HepG2 (cell line): ENCODE measurements around the gene WBP2NL. TPM values are rescaled to one million over a fixed set of nuclear protein-coding genes. Genes with fewer than 3 reads are reported as not detected.
A peak's percentile ranks its signal among the peaks of the same experiment; 100 is the strongest.

ENCODE experiments used
- ATAC-seq: fragments of 200-7000 bp; cut with Tn5 transposase; 3 replicates; pipeline ENCODE4 v1.9.1; 2020; ENCODE audit warnings: mild to moderate bottlenecking, moderate library complexity
- BruUV-seq: library from RNA; stranded (reverse); fragments of 400-500 nt; replicated peaks from 2 replicates; lab custom pipeline; 2021; lab: Mats Ljungman, UMichigan
- CTCF ChIA-PET: fragments of 300-600 bp; formaldehyde crosslinking; extraction: SDS; loops from one replicate; lab custom pipeline; 2021; ENCODE audit warnings: low total read pairs, inconsistent platforms, low intra/inter-chr PET ratio; lab: Yijun Ruan, JAX
- POLR2A ChIA-PET: fragments of 350-600 bp; sonication (Branson Sonifier 250); formaldehyde crosslinking; loops from one replicate; lab custom pipeline; 2020; ENCODE audit warnings: antibody characterized with exemption, inconsistent platforms; lab: Yijun Ruan, JAX
- DNase-seq: peaks from one replicate; pipeline ENCODE4 v3.0.0-alpha.2; 2015; ENCODE audit warnings: low spot score
- FAIRE-seq: peaks from 3 replicates; lab custom pipeline; 2011; peaks lifted over from hg19 to GRCh38; lab: Jason Lieb, UNC
- H2AFZ ChIP-seq: one replicate; pipeline ENCODE4 v1.6.1; 2011; ENCODE audit warnings: low read length, inconsistent platforms
- H3K27ac ChIP-seq: fragments of 300-600 bp; 3 replicates; pipeline ENCODE4 v1.8.0; 2011; ENCODE audit warnings: mixed run types, mild to moderate bottlenecking, mixed read lengths, low read length, inconsistent platforms; ENCODE audit not compliant: insufficient read depth; ENCODE audit errors: extremely low read length
- H3K27me3 ChIP-seq, 2 experiments: fragments of 200-600 bp in 1 of 2; 2 replicates in 1 of 2; 3 replicates in 1 of 2; pipeline versions ENCODE4 v1.6.0 to v1.8.0; 2011; ENCODE audit warnings: low read length in 2 of 2, mild to moderate bottlenecking in 2 of 2, moderate library complexity in 2 of 2, inconsistent platforms in 1 of 2; ENCODE audit not compliant: insufficient read depth in 2 of 2, control insufficient read depth in 1 of 2
- H3K36me3 ChIP-seq, 2 experiments: fragments of 200-600 bp in 1 of 2; replicated peaks in 1 of 2; 2 replicates in 1 of 2; 3 replicates in 1 of 2; pipeline versions ENCODE4 v1.5.1 to v1.8.0; 2011; ENCODE audit warnings: low read length in 2 of 2, inconsistent platforms in 1 of 2; ENCODE audit not compliant: insufficient read depth in 2 of 2, control insufficient read depth in 1 of 2
- H3K4me1 ChIP-seq: 2 replicates; pipeline ENCODE4 v1.5.1; 2012; ENCODE audit warnings: low read length, inconsistent platforms; ENCODE audit not compliant: insufficient read depth
- H3K4me2 ChIP-seq: 2 replicates; pipeline ENCODE4 v1.6.0; 2011; ENCODE audit warnings: low read depth, low read length, inconsistent platforms
- H3K4me3 ChIP-seq, 3 experiments: fragments of 200-600 bp in 1 of 3; sonication (generic), shearing (Covaris generic) in 1 of 3; replicated peaks in 1 of 3; 2 replicates each; pipeline ENCODE4 v1.5.1; 2011 to 2016; ENCODE audit warnings: low read length in 3 of 3, inconsistent platforms in 2 of 3, low read depth in 2 of 3, mild to moderate bottlenecking in 2 of 3, control low read depth in 1 of 3, mixed read lengths in 1 of 3; ENCODE audit not compliant: insufficient read depth in 1 of 3
- H3K79me2 ChIP-seq: one replicate; pipeline ENCODE4 v1.6.1; 2011; ENCODE audit warnings: low read length, inconsistent platforms; ENCODE audit not compliant: insufficient read depth
- H3K9ac ChIP-seq: 2 replicates; pipeline ENCODE4 v1.6.0; 2011; ENCODE audit warnings: mild to moderate bottlenecking, low read depth, low read length, inconsistent platforms; ENCODE audit not compliant: insufficient read depth
- H3K9me3 ChIP-seq: 2 replicates; pipeline ENCODE4 v1.5.1; 2012; ENCODE audit warnings: mild to moderate bottlenecking, low read length
- H4K20me1 ChIP-seq: 2 replicates; pipeline ENCODE4 v1.6.0; 2011; ENCODE audit warnings: inconsistent platforms, mild to moderate bottlenecking, low read length, moderate library complexity; ENCODE audit not compliant: insufficient read depth
- ASH2L ChIP-seq: fragments of 300-600, 200-600 bp; sonication (generic); IDR thresholded peaks from 2 replicates; pipeline ENCODE4 v1.7.0; 2017; ENCODE audit warnings: low read depth, mild to moderate bottlenecking, moderate library complexity, mixed read lengths, low read length; ENCODE audit not compliant: insufficient read length
- BRD4 ChIP-seq: sonication (generic); formaldehyde crosslinking; IDR thresholded peaks from 2 replicates; pipeline ENCODE4 v1.4.0; 2020; ENCODE audit warnings: missing genetic modification reagents
- DMAP1 ChIP-seq: IDR thresholded peaks from 2 replicates; pipeline ENCODE4 v1.6.1; 2016
- HOXD1 ChIP-seq: sonication (generic); formaldehyde crosslinking; IDR thresholded peaks from 2 replicates; pipeline ENCODE4 v1.5.0; 2020; ENCODE audit warnings: missing genetic modification reagents
- MEIS1 ChIP-seq: sonication (generic); formaldehyde crosslinking; IDR thresholded peaks from 2 replicates; pipeline ENCODE4 v1.9.0; 2021; ENCODE audit warnings: mild to moderate bottlenecking, missing genetic modification reagents, moderate library complexity, borderline replicate concordance
- MIXL1 ChIP-seq: IDR thresholded peaks from 2 replicates; pipeline ENCODE4 v1.6.1; 2016
- PHF5A ChIP-seq: IDR thresholded peaks from one replicate; pipeline ENCODE4 v1.6.1; 2018; ENCODE audit warnings: low read depth, missing genetic modification reagents; ENCODE audit not compliant: unreplicated experiment
- PREB ChIP-seq: sonication (generic); formaldehyde crosslinking; IDR thresholded peaks from 2 replicates; pipeline ENCODE4 v1.4.0; 2020; ENCODE audit warnings: missing genetic modification reagents
- RAD21 ChIP-seq: fragments of 450-650 bp; formaldehyde crosslinking; IDR thresholded peaks from 2 replicates; pipeline ENCODE4 v1.5.0; 2020; ENCODE audit warnings: mild to moderate bottlenecking
- RXRA ChIP-seq: sonication (generic); formaldehyde crosslinking; IDR thresholded peaks from 2 replicates; pipeline ENCODE4 v1.5.1; 2020; ENCODE audit warnings: missing genetic modification reagents
- SMARCC2 ChIP-seq: fragments of 450-650 bp; IDR thresholded peaks from 2 replicates; pipeline ENCODE4 v1.6.1; 2017; ENCODE audit warnings: antibody characterized with exemption, mild to moderate bottlenecking
- SMC3 ChIP-seq: IDR thresholded peaks from 2 replicates; pipeline ENCODE4 v1.6.1; 2011; ENCODE audit warnings: low read length, improper control_type of control experiment
- U2AF1 ChIP-seq: fragments of 200-400 bp; formaldehyde crosslinking; optimal IDR thresholded peaks from 2 replicates; pipeline ENCODE3; 2017; ENCODE audit warnings: mild to moderate bottlenecking, low read depth, low read length
- ZKSCAN5 ChIP-seq: sonication (generic); formaldehyde crosslinking; IDR thresholded peaks from 2 replicates; pipeline ENCODE4 v1.5.1; 2020; ENCODE audit warnings: mild to moderate bottlenecking, missing genetic modification reagents
- ZNF12 ChIP-seq: sonication (generic); formaldehyde crosslinking; IDR thresholded peaks from 2 replicates; pipeline ENCODE4 v1.5.0; 2020; ENCODE audit warnings: missing genetic modification reagents
- ZNF18 ChIP-seq: sonication (generic); formaldehyde crosslinking; IDR thresholded peaks from 2 replicates; pipeline ENCODE4 v1.8.0; 2022; ENCODE audit warnings: mild to moderate bottlenecking, missing genetic modification reagents; ENCODE audit not compliant: insufficient replicate concordance
- ZNF232 ChIP-seq: sonication (generic); formaldehyde crosslinking; IDR thresholded peaks from 2 replicates; pipeline ENCODE4 v1.4.0; 2020; ENCODE audit warnings: missing genetic modification reagents, borderline replicate concordance
- WGBS: methylation state at CpG from one replicate; pipeline ENCODE4 v1.1.6; 2017; ENCODE audit warnings: low lambda C conversion rate; 5-methylcytosine and 5-hydroxymethylcytosine counted together
- in situ Hi-C: cut with HindIII; loops from 2 replicates; pipeline ENCODE4 v1.10.0; 2017; ENCODE audit warnings: low pct_unique_long_range_greater_than_20kb; ENCODE audit not compliant: extremely low pct_ligation_motif_present
- intact Hi-C: fragments of 100-400 bp; cut with micrococcal nuclease; formaldehyde crosslinking; loops from one replicate; pipeline ENCODE4 v1.10.0; 2022; ENCODE audit not compliant: unreplicated experiment
- polyA plus RNA-seq, 8 experiments: library from polyadenylated mRNA; depleted of rRNA in 3 of 8; stranded (reverse) in 7 of 8; unstranded in 1 of 8; fragments of >200 nt; fragmentation: Illumina TruSeq in 4 of 8; extraction: Trizol in 4 of 8; gene quantifications; 2 replicates each; pipeline versions ENCODE4 v1.2.1 to v1.2.3, GENCODE V29; 2011 to 2016; ENCODE audit warnings: low read depth in 4 of 8, missing spikeins in 1 of 8, mixed read lengths in 1 of 8; ENCODE audit not compliant: insufficient read depth in 1 of 8
- total RNA-seq, 5 experiments: library from RNA; depleted of rRNA; stranded (reverse); fragments of >200 nt; fragmentation: Illumina TruSeq; extraction: Trizol; gene quantifications; 2 replicates each; pipeline ENCODE4 v1.2.3, GENCODE V29; 2016; ENCODE audit warnings: low read depth in 1 of 5

WBP2NL gene
- total and polyA plus RNA-seq, 2 of the 13 experiments (the other 11 are each of a cell fraction or from before 2014, with no cell fraction given): not detected

DNA sequence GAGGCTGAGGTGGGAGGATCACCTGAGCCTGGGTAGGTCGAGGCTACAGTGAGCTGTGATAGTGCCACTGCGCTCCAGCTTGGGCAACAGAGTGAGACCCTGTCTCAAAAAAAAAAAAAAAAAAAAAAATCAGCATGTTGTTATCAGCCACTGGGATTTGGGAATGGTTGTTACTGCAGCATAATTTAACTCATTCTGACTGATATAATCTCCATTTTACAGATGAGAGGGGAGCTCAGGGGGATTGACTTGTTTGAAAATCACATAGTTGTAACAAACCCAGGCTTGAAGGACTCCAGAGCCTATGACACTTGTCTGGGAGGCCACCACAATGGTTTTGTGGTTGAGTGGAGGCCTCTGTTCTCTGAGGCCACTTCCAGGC is 32.4 kb upstream of the WBP2NL start:
- Histone ChIP-seq H3K36me3 (no peaks in the 10 kb centered on the region), H3K79me2 (no peaks in the 10 kb centered on the region), H3K4me1 (peaks cover 11% of the 10 kb centered on the region; the same call in 1 of the 2 replicates), H3K4me3 (no peak overlapping the region), H3K27ac (no peak overlapping the region), H3K27me3 (peaks cover 2 to 19% of the 10 kb centered on the region in 2 experiments; a peak in 4 of 5 replicates), H3K4me2 (no peak overlapping the region), H4K20me1 (no peaks in the 10 kb centered on the region), H3K9me3 (no peaks in the 10 kb centered on the region), H3K9ac (no peak overlapping the region), H2AFZ (no peak overlapping the region)
- no peak for ATAC-seq
- BruUV-seq: no TSS peak
- TF ChIP-seq ZNF18 (no peak), ZNF12 (CRISPR knock-in tag) (peak; percentile 98)
- intact Hi-C loops: loop anchor here (1.0 kb wide), 1 partner anchor 148 kb away; no protein-coding TSS in a partner anchor
- 56% methylated on average over 2 of the region's 2 CpGs for WGBS
- in situ Hi-C loops: loop anchor here (5.0 to 25.0 kb wide), 3 partner anchors 106 to 471 kb away; partner anchors contain the start of genes NAGA, NFAM1 and PHETA2
- DNase-seq: no peak
- FAIRE-seq: no peak
- ChIA-PET POLR2A (no interaction called here), CTCF (interaction anchor here (1.0 to 1.6 kb wide), 4 partner anchors 145 to 202 kb away, joined by 3 to 13 read pairs (median 7); no protein-coding TSS in a partner anchor)

GRCh38 chr22:41966607-41967240 is 31.9 kb upstream of the WBP2NL start:
- ChIA-PET POLR2A (no interaction called here), CTCF (interaction anchor here (1.0 to 1.6 kb wide), 4 partner anchors 145 to 202 kb away, joined by 3 to 13 read pairs (median 7); no protein-coding TSS in a partner anchor)
- intact Hi-C loops: loop anchor here (1.0 kb wide), 1 partner anchor 148 kb away; no protein-coding TSS in a partner anchor
- no TSS peak for BruUV-seq
- Histone ChIP-seq H3K4me3 (no peak overlapping the region), H3K9me3 (no peaks in the 10 kb centered on the region), H4K20me1 (no peaks in the 10 kb centered on the region), H3K36me3 (no peaks in the 10 kb centered on the region), H3K27ac (no peak overlapping the region), H2AFZ (no peak overlapping the region), H3K4me2 (no peak overlapping the region), H3K27me3 (peaks cover 2 to 24% of the 10 kb centered on the region in 2 experiments; a peak in 4 of 5 replicates), H3K9ac (no peak overlapping the region), H3K79me2 (no peaks in the 10 kb centered on the region), H3K4me1 (peaks cover 11% of the 10 kb centered on the region; the same call in 1 of the 2 replicates)
- peak; percentile 52 for DNase-seq
- WGBS: 20% methylated on average over 7 of the region's 8 CpGs
- ATAC-seq: peak; percentile 80
- in situ Hi-C loops: loop anchor here (5.0 to 25.0 kb wide), 3 partner anchors 106 to 471 kb away; partner anchors contain the start of genes NAGA, NFAM1 and PHETA2
- FAIRE-seq: peak; percentile 58
- no peak for TF ChIP-seq SMARCC2
- no peak for TF ChIP-seq HOXD1 (CRISPR knock-in tag)
- no peak for TF ChIP-seq PHF5A (CRISPR knock-in tag)
- TF ChIP-seq RXRA: no peak
- TF ChIP-seq MIXL1 (CRISPR knock-in tag): 0 out of 2 replicates have a peak, but pooled peaks have one; percentile 33
- no peak for TF ChIP-seq ASH2L
- TF ChIP-seq RAD21 (CRISPR knock-in tag): 0 out of 2 replicates have a peak, but pooled peaks have one; percentile 44
- peak; percentile 64; the same call in 1 of the 2 replicates for TF ChIP-seq SMC3
- no peak for TF ChIP-seq MEIS1 (CRISPR knock-in tag)
- no peak for TF ChIP-seq BRD4 (CRISPR knock-in tag)
- no peak for TF ChIP-seq DMAP1 (CRISPR knock-in tag)
- TF ChIP-seq PREB (CRISPR knock-in tag): no peak
- TF ChIP-seq U2AF1: no peak
- no peak for TF ChIP-seq ZKSCAN5 (CRISPR knock-in tag)
- TF ChIP-seq ZNF232 (CRISPR knock-in tag): no peak
